NCI-H128 (cell line): ENCODE data around the gene DOK1.
"Not testable (repeated sequence)": the region's sequence is repeated elsewhere in the genome, so short reads cannot be mapped to it uniquely, and the experiment has no call there.

Source experiments
- DNase-seq: peaks from one replicate; lab custom pipeline; 2025; ENCODE audit not compliant: unreplicated experiment; lab: John Stamatoyannopoulos, UW

Gene DOK1

DNA sequence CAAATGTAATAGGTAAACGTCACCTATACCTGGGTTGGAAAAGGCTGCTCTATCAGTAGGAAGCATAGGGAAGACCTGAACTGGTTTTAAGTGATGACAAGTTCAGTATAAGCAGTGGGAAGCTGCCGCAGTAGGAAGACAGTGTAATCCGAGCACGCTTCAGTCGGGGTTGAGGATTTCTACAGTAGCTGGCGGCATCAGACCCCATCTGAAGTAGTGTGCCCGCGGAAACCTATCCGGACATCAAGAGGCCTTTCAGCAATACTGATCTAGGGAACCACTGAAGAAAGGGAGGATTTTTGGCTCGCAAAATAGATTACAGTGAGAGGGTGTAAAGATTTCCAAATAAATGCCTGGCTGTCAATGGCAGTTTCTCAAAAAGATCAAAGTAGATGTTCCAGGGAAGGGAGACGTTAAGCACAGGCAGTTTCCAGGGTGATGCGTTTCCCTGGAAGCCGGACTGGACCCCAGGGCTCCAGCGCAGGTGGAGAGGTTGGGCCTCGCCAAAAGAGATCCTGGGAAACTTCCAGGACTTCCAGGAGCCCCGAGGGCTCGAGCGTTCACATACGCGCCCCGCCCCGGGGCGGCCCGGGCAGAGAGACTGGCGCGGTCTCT lies 6.1 kb upstream of the DOK1 start:
- no peak for DNase-seq

DNA sequence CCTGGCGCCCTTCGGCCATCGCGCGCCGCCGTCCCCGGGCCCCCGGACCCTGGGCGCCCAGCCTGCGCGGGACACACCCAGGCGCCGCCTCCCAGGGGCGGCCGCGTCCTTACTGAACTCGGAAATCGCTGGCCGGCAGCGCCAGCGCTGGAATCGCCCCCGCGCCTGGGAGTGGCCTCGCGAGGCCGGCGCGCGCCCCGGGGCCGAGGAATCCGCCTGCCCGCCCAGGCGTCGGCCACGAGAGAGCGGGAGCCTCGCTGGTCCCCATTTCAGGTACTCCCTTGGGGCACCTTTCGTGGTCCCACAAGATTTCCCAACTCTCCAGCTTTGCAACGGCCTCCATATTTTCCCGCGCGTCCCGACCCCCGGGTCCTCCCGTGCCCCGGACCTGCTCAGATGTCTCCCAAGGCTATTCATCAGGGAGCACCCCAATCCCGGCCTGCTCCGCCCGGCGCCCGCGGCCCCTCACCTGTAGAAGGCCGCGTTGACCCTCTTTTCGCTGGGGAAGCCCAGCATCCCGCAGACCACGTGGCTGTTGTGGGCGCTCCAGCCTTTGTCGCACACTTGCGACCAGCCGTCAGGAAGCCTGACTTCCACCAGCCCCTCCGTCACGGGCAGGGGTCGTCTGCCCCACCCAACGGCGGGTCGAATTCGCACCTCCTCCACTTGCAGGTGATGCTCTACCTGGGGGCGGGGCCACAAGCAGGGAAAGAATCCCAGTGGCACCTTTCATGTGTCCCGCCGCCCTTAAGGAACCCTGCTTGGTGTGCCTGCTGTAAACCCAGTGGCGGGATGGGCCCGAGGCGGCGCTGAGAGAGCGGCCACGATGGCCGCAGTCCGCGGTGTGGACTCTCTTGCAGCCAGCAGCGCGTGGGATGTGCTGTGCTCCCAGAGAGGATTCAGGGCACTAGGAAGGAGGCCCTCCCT lies 5.4 kb upstream of the DOK1 start:
- DNase-seq = peak; percentile 27

DNA sequence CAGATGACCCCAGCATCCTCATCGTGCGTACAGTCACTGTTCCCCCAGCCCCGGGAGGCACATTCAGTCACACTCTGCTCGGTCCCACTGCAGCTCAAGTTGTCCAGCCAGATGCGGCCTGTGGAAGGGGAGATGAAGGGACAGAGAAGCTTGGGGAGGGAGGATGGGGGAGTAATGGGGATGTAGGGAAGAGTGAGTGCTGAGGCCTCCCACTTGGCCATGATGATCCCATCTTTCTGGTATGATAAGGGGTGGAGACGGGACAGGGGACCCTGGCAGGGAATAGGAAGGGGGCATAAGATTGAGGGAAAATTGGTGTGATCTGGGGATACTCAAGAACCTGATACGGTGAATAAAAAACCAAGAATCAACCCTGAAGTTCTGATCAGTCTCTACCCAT lies 4.3 kb upstream of the DOK1 start:
- no peak for DNase-seq

DNA sequence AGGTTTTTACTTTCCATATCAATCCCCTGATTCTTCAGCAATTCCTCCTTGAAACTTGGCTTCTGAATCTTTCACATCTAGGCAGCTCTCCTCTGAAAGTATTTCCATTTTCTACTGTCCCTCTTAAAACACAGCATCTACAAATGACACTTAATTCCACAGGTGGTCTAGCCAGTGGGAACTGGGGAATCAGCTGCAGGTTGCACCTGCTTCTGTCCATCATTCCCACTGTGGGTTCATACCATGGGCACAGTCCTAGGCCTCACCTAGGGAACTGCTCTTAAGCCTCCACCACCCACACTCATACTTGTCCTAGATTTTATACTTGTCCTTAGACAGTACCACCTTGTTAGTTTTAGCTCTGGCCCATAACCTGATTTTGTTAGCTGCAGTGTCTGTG lies 3.0 kb upstream of the DOK1 start:
- no peak for DNase-seq

DNA sequence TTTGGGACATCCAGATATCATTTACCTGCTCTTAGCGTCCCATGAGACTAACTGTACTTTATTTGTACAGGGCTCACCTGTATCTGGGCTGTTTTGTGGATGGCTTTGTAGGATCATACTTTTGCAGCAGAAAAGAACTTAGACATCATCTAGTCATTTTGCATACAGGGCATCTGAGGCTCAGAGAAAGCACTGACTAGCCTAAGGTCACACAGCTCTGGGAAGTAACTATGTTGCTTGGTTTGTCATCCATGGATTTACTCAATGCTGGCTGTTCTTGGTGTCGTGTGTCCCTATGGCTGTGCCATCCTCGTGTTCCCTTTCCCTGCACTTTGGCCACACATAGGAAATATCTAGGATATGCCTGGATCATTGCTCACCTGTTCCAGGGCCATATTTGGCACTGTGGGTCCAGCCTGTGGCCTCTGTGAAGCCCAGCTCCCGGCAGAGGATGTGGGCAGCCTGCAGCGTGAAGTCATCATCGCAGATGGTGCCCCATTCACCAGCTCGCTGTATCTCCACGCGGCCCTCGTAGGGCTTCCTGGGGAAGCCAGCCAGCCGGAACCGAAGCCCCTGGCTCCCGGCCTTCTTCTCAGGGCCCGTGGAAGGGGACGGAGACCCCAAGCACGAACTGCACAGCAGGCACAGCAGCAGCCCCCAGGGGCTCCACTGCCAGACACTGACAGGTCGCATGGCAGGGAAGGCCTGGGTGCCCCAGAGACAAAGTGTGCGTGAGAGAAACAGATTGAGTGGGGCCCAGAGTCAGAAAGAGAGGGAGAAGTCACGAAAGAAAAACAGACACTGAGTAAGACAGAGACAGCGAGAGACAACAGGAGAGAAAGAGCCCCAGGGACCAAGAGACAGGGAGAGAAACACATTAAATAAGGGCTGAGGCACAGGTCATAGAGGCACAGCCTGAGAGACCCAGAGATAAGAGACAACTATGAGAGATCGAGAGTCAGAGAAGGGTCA lies 2.3 kb upstream of the DOK1 start:
- DNase-seq = no peak

DNA sequence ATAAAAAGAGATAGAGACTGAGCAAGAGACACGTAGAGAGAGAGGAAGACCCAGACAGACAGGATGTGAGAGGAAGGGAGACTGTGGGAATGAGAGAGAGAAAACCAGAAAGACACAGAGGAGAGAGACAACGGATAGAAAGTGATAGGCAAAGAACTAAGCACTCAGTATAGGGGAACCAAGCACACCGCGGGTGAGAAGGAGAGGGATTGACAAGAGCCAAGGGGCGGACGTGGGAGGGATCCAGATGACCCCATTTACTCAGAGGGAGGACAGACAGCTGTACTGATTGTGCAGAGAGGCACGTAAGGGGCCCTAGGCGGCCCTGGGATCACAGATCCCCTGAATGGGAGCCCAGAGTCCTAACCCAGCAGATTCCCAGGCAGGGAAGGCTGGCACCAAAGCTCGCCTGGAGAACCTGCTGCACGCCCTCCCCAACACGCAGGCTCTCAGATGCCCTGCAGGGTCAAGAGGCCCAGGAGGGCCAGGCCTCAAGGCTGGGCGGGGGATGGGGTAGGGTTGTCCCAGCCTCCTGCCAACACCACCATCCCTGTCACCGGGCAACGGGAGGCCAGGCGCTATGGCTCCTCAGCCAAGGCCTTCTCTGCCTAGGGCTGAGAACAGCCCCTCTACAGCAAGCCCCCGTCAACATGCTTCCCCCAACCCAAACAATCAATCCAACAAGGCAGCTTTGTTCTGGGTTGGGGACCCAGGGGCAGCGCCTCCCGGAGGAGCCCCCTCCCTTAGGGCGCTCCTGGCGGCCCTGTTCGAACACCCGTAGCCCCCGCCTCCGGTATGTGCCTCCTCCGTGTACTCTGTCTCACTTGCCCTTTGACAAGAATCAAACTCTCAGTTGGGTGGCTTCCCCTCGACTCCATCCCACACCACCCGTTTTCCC lies 1.4 kb upstream of the DOK1 start:
- DNase-seq = no peak

DNA sequence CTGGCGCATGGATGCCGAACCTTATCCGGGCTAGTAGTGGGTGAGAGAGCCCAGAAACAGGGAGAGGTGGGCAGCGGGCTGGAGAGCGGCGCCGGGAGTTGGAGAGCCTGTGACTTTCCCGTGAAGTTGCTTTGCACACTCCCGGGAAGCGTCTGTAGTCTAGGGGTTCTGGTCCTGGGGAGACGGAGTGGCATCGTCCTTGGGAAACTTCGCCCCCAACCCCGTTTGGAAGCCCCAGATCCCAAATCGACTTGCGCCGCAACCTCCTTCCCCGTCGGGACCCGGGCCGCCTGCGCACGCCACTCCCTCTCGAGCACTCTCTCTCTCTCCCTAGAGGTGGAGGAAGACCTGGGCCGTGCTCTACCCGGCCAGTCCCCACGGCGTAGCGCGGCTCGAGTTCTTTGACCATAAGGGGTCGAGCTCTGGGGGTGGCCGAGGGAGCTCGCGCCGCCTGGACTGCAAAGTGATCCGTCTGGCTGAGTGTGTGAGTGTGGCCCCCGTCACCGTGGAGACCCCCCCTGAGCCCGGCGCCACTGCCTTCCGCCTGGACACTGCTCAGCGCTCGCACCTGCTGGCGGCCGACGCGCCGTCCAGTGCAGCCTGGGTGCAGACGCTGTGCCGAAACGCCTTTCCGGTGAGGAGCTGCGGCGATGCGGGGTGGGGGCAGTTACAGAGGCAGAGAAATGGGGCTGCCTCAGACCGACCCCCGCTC lies 456 bp downstream of the DOK1 start:
- DNase-seq = no peak

DNA sequence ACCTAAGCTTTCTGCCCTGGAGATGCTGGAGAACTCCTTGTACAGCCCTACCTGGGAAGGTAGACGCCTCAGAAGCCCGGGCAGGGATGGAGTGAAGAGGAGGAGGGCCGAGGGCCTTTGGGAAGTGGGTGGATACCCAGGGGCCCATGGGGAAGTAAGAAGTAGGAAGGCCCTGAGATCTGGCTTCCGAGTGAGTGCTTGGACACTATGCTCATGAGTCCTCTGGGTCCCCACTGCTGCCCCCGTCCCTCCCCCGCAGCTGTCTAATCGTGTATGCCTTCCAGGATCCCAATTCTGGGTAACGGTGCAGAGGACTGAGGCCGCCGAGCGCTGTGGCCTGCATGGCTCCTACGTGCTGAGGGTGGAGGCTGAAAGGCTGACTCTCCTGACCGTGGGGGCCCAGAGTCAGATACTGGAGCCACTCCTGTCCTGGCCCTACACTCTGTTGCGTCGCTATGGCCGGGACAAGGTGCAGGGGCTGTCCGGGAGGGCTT lies 1.1 kb downstream of the DOK1 start:
- no peak for DNase-seq

DNA sequence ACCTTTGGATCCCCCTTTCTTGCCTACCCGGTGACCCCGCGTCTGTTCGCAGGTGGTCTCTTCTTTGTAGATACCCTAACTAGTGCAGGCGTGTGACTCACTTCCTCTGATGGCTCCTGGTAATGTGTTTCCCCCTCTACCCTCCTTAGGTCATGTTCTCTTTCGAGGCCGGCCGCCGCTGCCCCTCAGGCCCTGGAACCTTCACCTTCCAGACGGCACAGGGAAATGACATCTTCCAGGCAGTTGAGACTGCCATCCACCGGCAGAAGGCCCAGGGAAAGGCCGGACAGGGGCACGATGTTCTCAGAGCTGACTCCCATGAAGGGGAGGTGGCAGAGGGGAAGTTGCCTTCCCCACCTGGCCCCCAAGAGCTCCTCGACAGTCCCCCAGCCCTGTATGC lies 1.6 kb downstream of the DOK1 start:
- no peak for DNase-seq

DNA sequence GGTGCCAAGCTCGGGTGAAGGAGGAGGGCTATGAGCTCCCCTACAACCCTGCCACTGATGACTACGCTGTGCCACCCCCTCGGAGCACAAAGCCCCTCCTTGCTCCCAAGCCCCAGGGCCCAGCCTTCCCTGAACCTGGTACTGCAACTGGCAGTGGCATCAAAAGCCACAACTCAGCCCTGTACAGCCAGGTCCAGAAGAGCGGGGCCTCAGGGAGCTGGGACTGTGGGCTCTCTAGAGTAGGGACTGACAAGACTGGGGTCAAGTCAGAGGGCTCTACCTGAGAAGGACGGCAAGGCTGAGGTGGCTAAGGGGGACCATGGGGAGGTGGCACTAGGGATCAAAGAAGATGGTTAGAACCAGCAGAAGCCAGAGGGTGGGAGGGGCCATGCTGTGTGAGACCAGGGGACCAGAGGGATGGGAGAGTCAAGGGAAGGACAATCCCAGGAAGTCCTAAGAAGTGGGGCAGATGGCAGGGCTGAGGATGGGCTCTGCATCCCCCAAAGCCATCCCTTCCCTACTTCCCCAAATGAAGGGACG lies 2.4 kb downstream of the DOK1 start:
- DNase-seq = no peak

DNA sequence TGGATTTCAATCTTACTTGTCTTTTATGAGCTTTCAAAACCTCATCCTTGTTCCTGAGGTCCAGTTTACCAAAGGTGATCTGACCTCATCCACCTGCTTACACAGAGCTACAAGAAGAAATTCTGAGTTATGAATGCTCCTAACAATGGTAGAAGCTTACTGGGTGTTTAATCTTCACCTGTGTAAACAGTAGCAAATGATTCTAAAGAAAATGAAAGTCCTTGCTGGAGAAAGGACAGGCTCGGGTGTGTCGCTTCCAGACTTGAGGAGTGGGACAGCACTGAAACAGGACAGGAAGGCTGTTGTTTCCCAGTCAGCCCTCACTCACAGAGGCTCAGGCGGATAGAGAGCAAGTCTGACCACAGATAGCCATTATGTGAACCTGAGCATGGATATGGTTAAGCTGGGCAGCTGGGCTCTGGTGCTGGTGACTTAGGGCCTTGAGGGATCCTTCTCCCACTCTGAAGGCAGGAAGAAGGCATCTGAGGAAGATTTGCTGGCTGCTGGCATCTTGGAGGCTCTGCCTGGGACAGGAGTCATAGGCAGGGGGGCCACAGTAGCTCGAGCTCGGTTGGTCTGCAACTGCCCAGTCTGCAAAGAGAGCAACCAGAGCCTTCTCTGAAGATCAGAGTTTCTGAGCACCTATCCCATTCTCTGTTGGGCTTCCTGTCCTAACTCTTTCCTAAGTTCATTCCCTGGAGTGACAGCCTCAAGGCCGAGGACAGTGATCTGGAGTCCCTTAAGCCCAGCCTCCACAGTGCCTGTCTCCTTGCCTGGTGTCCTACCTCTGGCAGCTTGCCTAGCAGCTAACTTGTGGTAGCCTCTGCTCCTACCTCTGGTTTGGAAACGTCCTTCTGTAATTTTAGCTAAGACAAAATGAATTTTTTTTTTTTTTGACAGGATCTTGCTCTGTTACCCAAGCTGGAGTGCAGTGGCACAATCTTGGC lies 4.0 kb downstream of the DOK1 start:
- DNase-seq = no peak

DNA sequence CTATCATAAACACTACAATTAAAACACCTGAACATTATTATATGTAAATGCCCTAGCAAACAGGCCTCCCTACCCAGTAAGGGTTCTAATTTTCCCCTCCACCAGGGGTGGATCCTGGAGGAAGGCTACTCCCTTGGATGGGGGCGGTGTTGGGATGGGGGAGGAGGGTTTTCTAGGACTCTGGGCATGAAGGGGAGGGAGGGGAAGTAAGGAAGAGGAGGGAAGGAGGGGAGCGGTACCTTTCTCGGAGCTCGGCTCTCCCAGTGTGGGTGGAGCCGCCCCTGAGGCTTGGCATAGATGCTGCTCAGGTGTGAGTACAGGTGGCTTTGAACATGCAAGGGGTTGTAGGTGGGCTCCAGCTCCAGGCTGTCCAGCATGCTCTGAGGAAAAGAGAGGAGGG lies 5.4 kb downstream of the DOK1 start:
- DNase-seq = no peak

DNA sequence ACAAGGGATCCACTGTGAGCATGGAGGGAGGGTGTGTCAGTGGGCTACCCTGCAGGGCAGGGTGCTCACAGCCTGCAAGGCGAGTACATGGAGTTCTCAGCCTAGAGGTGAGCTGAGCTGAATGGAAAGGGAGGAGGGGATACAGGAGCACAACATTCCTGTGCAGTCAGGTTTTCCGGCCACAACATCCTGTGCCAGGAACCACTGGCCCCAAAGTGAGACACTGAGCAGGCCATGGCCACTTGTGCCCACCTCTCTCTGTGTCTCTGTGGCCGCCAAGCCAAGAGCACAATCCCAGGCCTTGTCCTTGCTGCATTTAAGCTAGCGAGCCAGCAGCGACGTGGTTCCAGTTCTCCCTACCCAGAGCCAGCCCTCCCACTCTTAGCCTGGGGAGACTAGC lies 6.1 kb downstream of the DOK1 start:
- DNase-seq = no peak

DNA sequence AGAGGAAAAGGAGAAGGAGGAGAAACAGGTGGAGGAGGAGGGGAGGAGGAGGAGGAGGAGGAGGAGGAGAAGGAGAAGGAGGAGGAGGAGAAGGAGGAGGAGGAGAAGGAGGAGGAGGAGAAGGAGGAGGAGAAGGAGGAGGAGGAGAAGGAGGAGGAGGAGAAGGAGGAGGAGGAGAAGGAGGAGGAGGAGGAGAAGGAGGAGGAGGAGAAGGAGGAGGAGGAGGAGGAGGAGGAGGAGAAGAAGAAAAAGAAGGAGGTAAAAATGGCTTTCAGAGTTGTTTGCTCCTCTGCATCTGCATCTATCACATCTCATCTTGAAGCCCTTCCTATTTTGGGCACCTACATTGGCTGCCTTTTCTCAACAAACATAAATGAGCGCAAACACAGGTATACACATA lies 6.5 kb downstream of the DOK1 start:
- DNase-seq = not testable (repeated sequence)

DNA sequence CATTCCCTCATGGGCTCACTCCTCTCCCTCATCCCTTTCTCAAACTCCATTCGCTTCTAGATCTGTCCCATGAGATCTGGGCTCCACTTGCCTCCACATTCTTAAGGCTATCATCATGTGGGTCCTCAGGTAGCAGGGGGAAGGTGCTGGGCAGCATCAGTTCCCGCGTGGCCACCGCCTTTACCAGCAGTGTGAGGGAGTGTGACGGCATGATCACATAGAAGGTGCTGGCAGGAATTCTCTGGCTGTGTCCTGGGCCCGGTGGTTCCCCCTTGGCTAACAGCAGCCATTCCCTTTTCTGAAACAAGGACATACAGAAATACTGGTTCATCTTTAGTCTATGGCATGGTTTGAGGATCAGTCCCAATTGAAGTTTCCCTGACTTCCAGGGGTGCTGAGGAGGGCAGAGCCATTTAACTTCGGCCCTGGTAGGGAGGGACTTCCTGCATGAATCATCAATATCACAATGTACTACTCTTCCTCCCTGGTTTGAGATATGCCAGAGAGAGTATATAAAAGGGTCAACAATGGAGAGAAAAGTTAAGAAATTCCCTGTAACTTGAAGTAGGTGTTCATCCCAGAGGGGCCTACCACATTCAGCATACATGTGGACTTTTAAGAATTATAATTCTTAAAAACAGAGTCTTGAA lies 7.7 kb downstream of the DOK1 start:
- DNase-seq = no peak

DNA sequence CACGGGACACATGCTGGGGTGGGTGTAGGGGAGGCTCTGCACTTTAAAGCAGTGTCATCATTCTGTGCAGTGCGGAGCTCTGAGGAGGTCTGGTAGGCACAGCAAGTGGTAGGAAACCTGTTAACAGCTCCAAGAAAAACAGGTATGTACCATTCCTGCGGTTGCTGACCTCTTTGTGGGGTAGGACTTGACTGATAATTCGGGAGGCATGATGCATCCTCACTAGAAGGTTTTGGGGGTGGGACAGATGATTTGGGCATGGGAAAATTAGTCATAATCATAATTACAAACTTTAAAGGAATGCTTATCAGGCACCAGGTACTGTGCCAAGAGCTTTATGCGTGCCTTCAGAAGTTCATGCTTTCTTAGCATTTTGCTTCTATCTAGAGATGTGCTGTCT lies 9.7 kb downstream of the DOK1 start:
- DNase-seq = no peak

DNA sequence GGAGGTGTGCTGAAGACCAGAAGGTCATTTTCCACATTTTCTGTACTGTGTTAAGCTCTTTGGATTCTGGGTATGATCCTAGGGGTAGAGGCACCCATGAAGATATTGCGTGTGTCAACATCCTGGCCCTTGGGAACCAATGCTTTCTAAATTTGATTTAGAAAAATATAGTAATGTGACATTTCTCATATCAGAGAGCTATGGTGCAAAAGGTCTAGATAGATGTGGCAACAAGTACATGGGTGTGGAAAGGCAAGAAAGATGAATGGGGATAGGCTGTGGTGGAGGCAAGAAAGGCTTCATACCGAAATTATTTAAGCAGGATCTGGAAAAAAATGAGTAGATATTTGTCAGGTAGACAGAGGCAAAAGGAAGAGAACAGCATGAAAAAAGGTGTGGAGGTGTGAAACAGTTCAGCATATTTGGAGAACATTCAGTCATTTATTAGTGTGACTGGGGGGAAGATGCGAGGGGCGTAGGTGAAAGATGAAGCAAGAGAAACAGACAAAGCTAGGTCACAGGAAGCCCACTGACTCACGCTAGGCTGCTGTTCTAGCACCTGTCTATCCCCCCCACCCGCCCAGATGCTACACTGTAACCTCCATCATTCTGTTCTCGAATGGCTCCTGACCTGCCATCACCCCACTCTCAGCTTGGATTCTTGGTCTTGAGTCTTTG lies 11.7 kb downstream of the DOK1 start:
- no peak for DNase-seq
